H1 (cell line): ENCODE data around the gene MKNK2. TPM values are rescaled to one million over a fixed set of nuclear protein-coding genes. Genes with fewer than 3 reads are reported as not detected.

Experiments
- CHD1 ChIP-seq: IDR thresholded peaks from 2 replicates; pipeline ENCODE4 v1.6.1; 2012; ENCODE audit warnings: low read depth, low read length, improper control_type of control experiment
- GABPA ChIP-seq: IDR thresholded peaks from 2 replicates; pipeline ENCODE4 v1.6.1; 2011; ENCODE audit warnings: mild to moderate bottlenecking, low read length, moderate library complexity, borderline replicate concordance; ENCODE audit not compliant: insufficient read depth
- NRF1 ChIP-seq: IDR thresholded peaks from 2 replicates; pipeline ENCODE4 v1.6.1; 2011; ENCODE audit warnings: mild to moderate bottlenecking, low read depth, low read length, improper control_type of control experiment
- RBBP5 ChIP-seq: IDR thresholded peaks from 2 replicates; pipeline ENCODE4 v1.7.1; 2012; ENCODE audit warnings: low read depth, mild to moderate bottlenecking, inconsistent platforms, low read length, moderate library complexity, borderline replicate concordance
- TAF1 ChIP-seq: IDR thresholded peaks from 2 replicates; pipeline ENCODE4 v1.6.1; 2011; ENCODE audit warnings: mild to moderate bottlenecking, low read depth, low read length
- TAF7 ChIP-seq: optimal IDR thresholded peaks from 2 replicates; pipeline ENCODE3; 2011; ENCODE audit warnings: low read depth, mild to moderate bottlenecking, inconsistent platforms, low read length, moderate library complexity, borderline replicate concordance
- polyA plus RNA-seq, 7 experiments: library from polyadenylated mRNA; depleted of rRNA in 3 of 7; stranded (reverse) in 5 of 7; unstranded in 2 of 7; fragments of >200 nt in 5 of 7; fragments of 200-250 nt in 2 of 7; gene quantifications; 1 replicate in 5 of 7; 2 replicates in 1 of 7; 4 replicates in 1 of 7; pipeline versions ENCODE4 v1.2.1 to v1.2.3, GENCODE V29; 2011 to 2013; ENCODE audit warnings: missing spikeins in 2 of 7, mixed read lengths in 2 of 7
- total RNA-seq: library from RNA; stranded (reverse); fragmentation: NEBNext Ultra II Directional; extraction: Animal tissue kit (Norgen Biotek cat#: 25700); gene quantifications from 2 replicates; pipeline ENCODE4 v1.2.1, GENCODE V29; 2021

Gene MKNK2
- total and polyA plus RNA-seq, 2 of the 8 experiments (the other 6 are each of a cell fraction or from before 2014, with no cell fraction given), result 163 to 166 TPM

DNA sequence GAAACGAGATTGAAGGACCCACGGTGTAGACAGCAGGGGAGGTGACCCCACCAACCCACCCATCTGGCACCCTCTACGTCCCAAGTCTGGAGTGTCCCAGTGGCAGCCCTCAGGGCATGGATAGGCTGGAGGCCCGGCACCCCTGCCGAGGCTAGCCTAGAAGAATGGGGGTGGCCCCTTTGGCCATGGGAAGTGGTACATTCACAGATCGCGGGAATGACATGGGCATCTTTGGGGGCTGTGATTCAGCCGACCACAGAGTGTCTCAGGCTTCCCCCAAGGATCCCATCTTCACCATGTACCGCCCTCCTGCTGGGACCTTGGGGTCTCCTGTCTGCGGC is 11.3 kb upstream of the MKNK2 start (continued):
- TF ChIP-seq RBBP5 (no peak), CHD1 (no peak), GABPA (no peak), NRF1 (no peak), TAF7 (no peak), TAF1 (no peak)
